ENCODE data around the gene KMT5C. TPM values are rescaled to one million over a fixed set of nuclear protein-coding genes. Genes with fewer than 3 reads are reported as not detected.

Gene KMT5C
- total and polyA plus RNA-seq, 2 experiments from 2014 or later: 14.2 to 34.3 TPM

DNA sequence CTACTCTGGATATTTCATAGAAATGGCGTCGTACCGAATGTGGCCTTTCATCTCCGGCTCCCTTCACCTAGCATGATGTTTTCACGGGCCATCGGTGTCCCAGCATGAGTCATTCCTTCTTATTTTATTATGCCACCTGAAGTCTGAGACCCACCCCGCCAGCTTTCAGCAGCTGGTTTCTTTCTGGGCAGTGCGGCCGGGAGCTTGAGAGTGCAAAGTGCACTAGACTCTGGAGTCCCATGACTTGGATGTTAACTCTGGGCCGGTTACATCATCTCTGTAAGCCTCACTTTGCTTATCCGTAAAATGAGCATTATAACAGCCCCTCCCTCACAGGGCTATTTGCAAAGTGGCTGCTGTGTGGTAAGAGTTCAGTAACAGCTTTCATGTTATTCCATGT is 5.8 kb upstream of the KMT5C start (continued):
- no peak for TF ChIP-seq EZH2 (IDR thresholded peaks at IDR 0.05; ENCODE audit: low read depth, unreplicated experiment)
- no peak for TF ChIP-seq ZNF331 (CRISPR knock-in tag; IDR thresholded peaks at IDR 0.05; ENCODE audit: low read depth)
- TF ChIP-seq STAT1 (IDR thresholded peaks at IDR 0.05; ENCODE audit: unreplicated experiment): no peak
- TF ChIP-seq EZH2phosphoT487 (IDR thresholded peaks at IDR 0.05; ENCODE audit: unreplicated experiment): no peak
- TF ChIP-seq, protein P1, sequence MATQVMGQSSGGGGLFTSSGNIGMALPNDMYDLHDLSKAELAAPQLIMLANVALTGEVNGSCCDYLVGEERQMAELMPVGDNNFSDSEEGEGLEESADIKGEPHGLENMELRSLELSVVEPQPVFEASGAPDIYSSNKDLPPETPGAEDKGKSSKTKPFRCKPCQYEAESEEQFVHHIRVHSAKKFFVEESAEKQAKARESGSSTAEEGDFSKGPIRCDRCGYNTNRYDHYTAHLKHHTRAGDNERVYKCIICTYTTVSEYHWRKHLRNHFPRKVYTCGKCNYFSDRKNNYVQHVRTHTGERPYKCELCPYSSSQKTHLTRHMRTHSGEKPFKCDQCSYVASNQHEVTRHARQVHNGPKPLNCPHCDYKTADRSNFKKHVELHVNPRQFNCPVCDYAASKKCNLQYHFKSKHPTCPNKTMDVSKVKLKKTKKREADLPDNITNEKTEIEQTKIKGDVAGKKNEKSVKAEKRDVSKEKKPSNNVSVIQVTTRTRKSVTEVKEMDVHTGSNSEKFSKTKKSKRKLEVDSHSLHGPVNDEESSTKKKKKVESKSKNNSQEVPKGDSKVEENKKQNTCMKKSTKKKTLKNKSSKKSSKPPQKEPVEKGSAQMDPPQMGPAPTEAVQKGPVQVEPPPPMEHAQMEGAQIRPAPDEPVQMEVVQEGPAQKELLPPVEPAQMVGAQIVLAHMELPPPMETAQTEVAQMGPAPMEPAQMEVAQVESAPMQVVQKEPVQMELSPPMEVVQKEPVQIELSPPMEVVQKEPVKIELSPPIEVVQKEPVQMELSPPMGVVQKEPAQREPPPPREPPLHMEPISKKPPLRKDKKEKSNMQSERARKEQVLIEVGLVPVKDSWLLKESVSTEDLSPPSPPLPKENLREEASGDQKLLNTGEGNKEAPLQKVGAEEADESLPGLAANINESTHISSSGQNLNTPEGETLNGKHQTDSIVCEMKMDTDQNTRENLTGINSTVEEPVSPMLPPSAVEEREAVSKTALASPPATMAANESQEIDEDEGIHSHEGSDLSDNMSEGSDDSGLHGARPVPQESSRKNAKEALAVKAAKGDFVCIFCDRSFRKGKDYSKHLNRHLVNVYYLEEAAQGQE (IDR thresholded peaks at IDR 0.05; ENCODE audit: unreplicated experiment): no peak

DNA sequence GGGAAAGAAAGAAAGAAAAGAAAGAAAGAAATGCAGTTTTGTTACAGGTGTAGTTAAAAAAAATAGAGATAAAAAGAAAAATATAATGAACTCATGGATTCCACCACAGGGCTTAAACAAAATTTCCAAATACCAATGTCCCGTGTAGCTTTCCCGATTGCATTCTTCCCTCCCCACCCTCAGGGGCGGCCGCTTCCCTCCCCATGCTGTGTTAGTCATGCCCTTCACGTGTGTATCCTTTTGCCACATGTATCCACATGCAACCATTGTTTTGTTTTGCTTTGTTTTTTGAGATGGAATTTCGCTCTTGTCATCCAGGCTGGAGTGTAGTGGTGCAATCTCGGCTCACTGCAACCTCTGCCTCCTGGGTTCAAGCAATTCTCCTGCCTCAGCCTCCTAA is 3.6 kb upstream of the KMT5C start:
- no peaks in the 10 kb centered on the region; the same call in 1 of the 2 replicates for H3K4me1 ChIP-seq (ENCODE audit: insufficient read depth)
- Mint-ChIP-seq H3K27ac (no peak overlapping the region; the same call in 1 of the 2 replicates), H3K27me3 (ENCODE audit: insufficient read depth, low read depth, poor library complexity) (peaks cover 16% of the 10 kb centered on the region), H3K4me1 (peaks cover 6% of the 10 kb centered on the region; the same call in 2 of the 3 replicates), H3K4me3 (no peak overlapping the region), H3K9me3 (peaks cover 2% of the 10 kb centered on the region; the same call in 1 of the 3 replicates), H3K36me3 (ENCODE audit: low read depth) (no peaks in the 10 kb centered on the region)
- H3K9me2 ChIP-seq (ENCODE audit: insufficient read depth): no peaks in the 10 kb centered on the region; the same call in 1 of the 2 replicates
- H3K27me3 ChIP-seq (ENCODE audit: insufficient read depth): no peaks in the 10 kb centered on the region
- H3F3A ChIP-seq (replicated peaks; ENCODE audit: low read depth): no peaks in the 10 kb centered on the region; the same call in 1 of the 2 replicates
- no peak overlapping the region for H3K4me3 ChIP-seq
- H3K79me2 ChIP-seq (replicated peaks; ENCODE audit: insufficient read depth): no peaks in the 10 kb centered on the region
- no peak overlapping the region for H3K27ac ChIP-seq (ENCODE audit: low read depth)
- H3K4me2 ChIP-seq: no peak overlapping the region
- DNase-seq (ENCODE audit: low spot score): no peak
- no peak overlapping the region for H2AFZ ChIP-seq
- TF ChIP-seq, protein P2, sequence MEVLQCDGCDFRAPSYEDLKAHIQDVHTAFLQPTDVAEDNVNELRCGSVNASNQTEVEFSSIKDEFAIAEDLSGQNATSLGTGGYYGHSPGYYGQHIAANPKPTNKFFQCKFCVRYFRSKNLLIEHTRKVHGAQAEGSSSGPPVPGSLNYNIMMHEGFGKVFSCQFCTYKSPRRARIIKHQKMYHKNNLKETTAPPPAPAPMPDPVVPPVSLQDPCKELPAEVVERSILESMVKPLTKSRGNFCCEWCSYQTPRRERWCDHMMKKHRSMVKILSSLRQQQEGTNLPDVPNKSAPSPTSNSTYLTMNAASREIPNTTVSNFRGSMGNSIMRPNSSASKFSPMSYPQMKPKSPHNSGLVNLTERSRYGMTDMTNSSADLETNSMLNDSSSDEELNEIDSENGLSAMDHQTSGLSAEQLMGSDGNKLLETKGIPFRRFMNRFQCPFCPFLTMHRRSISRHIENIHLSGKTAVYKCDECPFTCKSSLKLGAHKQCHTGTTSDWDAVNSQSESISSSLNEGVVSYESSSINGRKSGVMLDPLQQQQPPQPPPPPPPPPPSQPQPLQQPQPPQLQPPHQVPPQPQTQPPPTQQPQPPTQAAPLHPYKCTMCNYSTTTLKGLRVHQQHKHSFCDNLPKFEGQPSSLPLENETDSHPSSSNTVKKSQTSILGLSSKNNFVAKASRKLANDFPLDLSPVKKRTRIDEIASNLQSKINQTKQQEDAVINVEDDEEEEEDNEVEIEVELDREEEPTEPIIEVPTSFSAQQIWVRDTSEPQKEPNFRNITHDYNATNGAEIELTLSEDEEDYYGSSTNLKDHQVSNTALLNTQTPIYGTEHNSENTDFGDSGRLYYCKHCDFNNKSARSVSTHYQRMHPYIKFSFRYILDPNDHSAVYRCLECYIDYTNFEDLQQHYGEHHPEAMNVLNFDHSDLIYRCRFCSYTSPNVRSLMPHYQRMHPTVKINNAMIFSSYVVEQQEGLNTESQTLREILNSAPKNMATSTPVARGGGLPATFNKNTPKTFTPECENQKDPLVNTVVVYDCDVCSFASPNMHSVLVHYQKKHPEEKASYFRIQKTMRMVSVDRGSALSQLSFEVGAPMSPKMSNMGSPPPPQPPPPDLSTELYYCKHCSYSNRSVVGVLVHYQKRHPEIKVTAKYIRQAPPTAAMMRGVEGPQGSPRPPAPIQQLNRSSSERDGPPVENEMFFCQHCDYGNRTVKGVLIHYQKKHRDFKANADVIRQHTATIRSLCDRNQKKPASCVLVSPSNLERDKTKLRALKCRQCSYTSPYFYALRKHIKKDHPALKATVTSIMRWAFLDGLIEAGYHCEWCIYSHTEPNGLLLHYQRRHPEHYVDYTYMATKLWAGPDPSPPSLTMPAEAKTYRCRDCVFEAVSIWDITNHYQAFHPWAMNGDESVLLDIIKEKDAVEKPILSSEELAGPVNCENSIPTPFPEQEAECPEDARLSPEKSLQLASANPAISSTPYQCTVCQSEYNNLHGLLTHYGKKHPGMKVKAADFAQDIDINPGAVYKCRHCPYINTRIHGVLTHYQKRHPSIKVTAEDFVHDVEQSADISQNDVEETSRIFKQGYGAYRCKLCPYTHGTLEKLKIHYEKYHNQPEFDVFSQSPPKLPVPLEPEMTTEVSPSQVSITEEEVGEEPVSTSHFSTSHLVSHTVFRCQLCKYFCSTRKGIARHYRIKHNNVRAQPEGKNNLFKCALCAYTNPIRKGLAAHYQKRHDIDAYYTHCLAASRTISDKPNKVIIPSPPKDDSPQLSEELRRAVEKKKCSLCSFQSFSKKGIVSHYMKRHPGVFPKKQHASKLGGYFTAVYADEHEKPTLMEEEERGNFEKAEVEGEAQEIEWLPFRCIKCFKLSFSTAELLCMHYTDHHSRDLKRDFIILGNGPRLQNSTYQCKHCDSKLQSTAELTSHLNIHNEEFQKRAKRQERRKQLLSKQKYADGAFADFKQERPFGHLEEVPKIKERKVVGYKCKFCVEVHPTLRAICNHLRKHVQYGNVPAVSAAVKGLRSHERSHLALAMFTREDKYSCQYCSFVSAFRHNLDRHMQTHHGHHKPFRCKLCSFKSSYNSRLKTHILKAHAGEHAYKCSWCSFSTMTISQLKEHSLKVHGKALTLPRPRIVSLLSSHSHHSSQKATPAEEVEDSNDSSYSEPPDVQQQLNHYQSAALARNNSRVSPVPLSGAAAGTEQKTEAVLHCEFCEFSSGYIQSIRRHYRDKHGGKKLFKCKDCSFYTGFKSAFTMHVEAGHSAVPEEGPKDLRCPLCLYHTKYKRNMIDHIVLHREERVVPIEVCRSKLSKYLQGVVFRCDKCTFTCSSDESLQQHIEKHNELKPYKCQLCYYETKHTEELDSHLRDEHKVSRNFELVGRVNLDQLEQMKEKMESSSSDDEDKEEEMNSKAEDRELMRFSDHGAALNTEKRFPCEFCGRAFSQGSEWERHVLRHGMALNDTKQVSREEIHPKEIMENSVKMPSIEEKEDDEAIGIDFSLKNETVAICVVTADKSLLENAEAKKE (CRISPR knock-in tag; IDR thresholded peaks at IDR 0.05): no peak
- TF ChIP-seq, protein P1 (IDR thresholded peaks at IDR 0.05; ENCODE audit: unreplicated experiment): no peak
- TF ChIP-seq ZNF114 (CRISPR knock-in tag; IDR thresholded peaks at IDR 0.05): no peak
- no peaks in the 10 kb centered on the region for H4K20me1 ChIP-seq (replicated peaks; ENCODE audit: insufficient read depth)
- H3K36me3 ChIP-seq (ENCODE audit: insufficient read depth): no peaks in the 10 kb centered on the region
- ATAC-seq: no peak

All from GM23338 (cell line).